H9 (cell line): ENCODE results near the gene FHIT. TPM values are rescaled to one million over a fixed set of nuclear protein-coding genes. Genes with fewer than 3 reads are reported as not detected.

Source experiments
- DNase-seq: peaks from one replicate; pipeline ENCODE4 v3.0.0-alpha.2; 2017
- H2AFZ ChIP-seq: one replicate; pipeline ENCODE4 v1.6.1; 2013; ENCODE audit warnings: mild to moderate bottlenecking, low read length, control low read depth, moderate library complexity
- H2AK5ac ChIP-seq: 2 replicates; pipeline ENCODE4 v1.6.1; 2013; ENCODE audit warnings: low read length, control low read depth, mixed read lengths; ENCODE audit not compliant: insufficient read length
- H2BK120ac ChIP-seq: one replicate; pipeline ENCODE4 v1.6.1; 2013; ENCODE audit warnings: low read depth, mild to moderate bottlenecking, low read length, control low read depth, inconsistent platforms; ENCODE audit not compliant: poor library complexity, severe bottlenecking
- H2BK12ac ChIP-seq: 2 replicates; pipeline ENCODE4 v1.6.1; 2013; ENCODE audit warnings: low read length, control low read depth, mixed read lengths, low read depth; ENCODE audit not compliant: insufficient read length
- H2BK15ac ChIP-seq: 2 replicates; pipeline ENCODE4 v1.6.1; 2013; ENCODE audit warnings: low read depth, low read length, control low read depth
- H2BK20ac ChIP-seq: one replicate; pipeline ENCODE4 v1.6.1; 2013; ENCODE audit warnings: low read depth, mild to moderate bottlenecking, low read length, control low read depth, inconsistent platforms; ENCODE audit not compliant: poor library complexity, severe bottlenecking
- H2BK5ac ChIP-seq: 2 replicates; pipeline ENCODE4 v1.6.1; 2013; ENCODE audit warnings: low read length, control low read depth, mixed read lengths; ENCODE audit not compliant: insufficient read length
- H3K14ac ChIP-seq: 2 replicates; pipeline ENCODE4 v1.6.1; 2013; ENCODE audit warnings: low read length, control low read depth; ENCODE audit not compliant: insufficient read depth
- H3K18ac ChIP-seq: 2 replicates; pipeline ENCODE4 v1.6.1; 2013; ENCODE audit warnings: low read depth, mild to moderate bottlenecking, mixed read lengths, low read length, control low read depth; ENCODE audit not compliant: insufficient read length
- H3K23ac ChIP-seq: 2 replicates; pipeline ENCODE4 v1.6.1; 2013; ENCODE audit warnings: low read length, control low read depth, mixed read lengths, low read depth; ENCODE audit not compliant: insufficient read length
- H3K23me2 ChIP-seq: 2 replicates; pipeline ENCODE4 v1.6.1; 2013; ENCODE audit warnings: low read depth, mild to moderate bottlenecking, mixed read lengths, low read length, control low read depth; ENCODE audit not compliant: insufficient read length, poor library complexity, severe bottlenecking
- H3K27ac ChIP-seq: 2 replicates; pipeline ENCODE4 v1.5.1; 2013; ENCODE audit warnings: low read length, control low read depth, mixed read lengths, low read depth; ENCODE audit not compliant: insufficient read length
- H3K27me3 ChIP-seq: 2 replicates; pipeline ENCODE4 v1.6.1; 2013; ENCODE audit warnings: low read length, control low read depth, inconsistent platforms; ENCODE audit not compliant: insufficient read depth
- H3K4ac ChIP-seq: 2 replicates; pipeline ENCODE4 v1.6.1; 2013; ENCODE audit warnings: low read depth, mild to moderate bottlenecking, control low read depth, inconsistent platforms, low read length, moderate library complexity
- H3K4me1 ChIP-seq: 2 replicates; pipeline ENCODE4 v1.6.1; 2013; ENCODE audit warnings: low read length, control low read depth, inconsistent platforms; ENCODE audit not compliant: insufficient read depth
- H3K4me2 ChIP-seq: 2 replicates; pipeline ENCODE4 v1.6.1; 2013; ENCODE audit warnings: low read length, control low read depth, mixed read lengths; ENCODE audit not compliant: insufficient read length, insufficient read depth
- H3K56ac ChIP-seq: 2 replicates; pipeline ENCODE4 v1.6.1; 2013; ENCODE audit warnings: low read depth, mild to moderate bottlenecking, mixed read lengths, low read length, control low read depth; ENCODE audit not compliant: insufficient read length
- H3K79me1 ChIP-seq: 2 replicates; pipeline ENCODE4 v1.6.1; 2013; ENCODE audit warnings: low read depth, mild to moderate bottlenecking, moderate library complexity, low read length, control low read depth, inconsistent platforms; ENCODE audit not compliant: insufficient read depth, poor library complexity, severe bottlenecking
- H3K79me2 ChIP-seq: 2 replicates; pipeline ENCODE4 v1.6.1; 2013; ENCODE audit warnings: low read length, control low read depth, inconsistent platforms; ENCODE audit not compliant: insufficient read depth
- H3K9ac ChIP-seq: 2 replicates; pipeline ENCODE4 v1.6.1; 2013; ENCODE audit warnings: low read length, control low read depth, mixed read lengths; ENCODE audit not compliant: insufficient read length; ENCODE audit errors: extremely low read depth
- H3K9me3 ChIP-seq: one replicate; pipeline ENCODE4 v1.6.1; 2013; ENCODE audit warnings: low read depth, low read length, inconsistent platforms; ENCODE audit not compliant: control insufficient read depth
- H3T11ph ChIP-seq: one replicate; pipeline ENCODE4 v1.6.1; 2013; ENCODE audit warnings: mild to moderate bottlenecking, low read length, control low read depth, inconsistent platforms
- H4K20me1 ChIP-seq: one replicate; pipeline ENCODE4 v1.6.1; 2013; ENCODE audit not compliant: control insufficient read depth, insufficient read length, insufficient read depth
- H4K5ac ChIP-seq: 2 replicates; pipeline ENCODE4 v1.6.1; 2013; ENCODE audit warnings: low read depth, mild to moderate bottlenecking, mixed read lengths, low read length, control low read depth; ENCODE audit not compliant: insufficient read length
- H4K8ac ChIP-seq: replicated peaks from 2 replicates; pipeline ENCODE4 v1.6.1; 2013; ENCODE audit warnings: low read length, control low read depth, mixed read lengths, low read depth; ENCODE audit not compliant: insufficient read length
- H4K91ac ChIP-seq: 2 replicates; pipeline ENCODE4 v1.6.1; 2013; ENCODE audit warnings: low read depth, mild to moderate bottlenecking, moderate library complexity, mixed read lengths, low read length, control low read depth; ENCODE audit not compliant: insufficient read length
- H3K27ac Mint-ChIP-seq, 3 experiments: 2 replicates in 2 of 3; 3 replicates in 1 of 3; pipeline ENCODE4 v1.8.0; 2020 to 2021; ENCODE audit warnings: mixed read lengths in 3 of 3, mild to moderate bottlenecking in 1 of 3, moderate library complexity in 1 of 3
- H3K27me3 Mint-ChIP-seq: 2 replicates; pipeline ENCODE4 v1.8.0; 2021; ENCODE audit warnings: low read depth, mild to moderate bottlenecking, moderate library complexity, mixed read lengths
- H3K36me3 Mint-ChIP-seq, 3 experiments: 2 replicates in 2 of 3; 3 replicates in 1 of 3; pipeline ENCODE4 v1.8.0; 2020 to 2021; ENCODE audit warnings: low read depth in 3 of 3, mixed read lengths in 3 of 3; ENCODE audit not compliant: insufficient read depth in 1 of 3
- H3K4me1 Mint-ChIP-seq, 2 experiments: 2 replicates each; pipeline ENCODE4 v1.8.0; 2020; ENCODE audit warnings: mixed read lengths in 2 of 2
- H3K4me3 Mint-ChIP-seq, 2 experiments: 2 replicates in 1 of 2; 3 replicates in 1 of 2; pipeline ENCODE4 v1.8.0; 2020 to 2021; ENCODE audit warnings: mild to moderate bottlenecking in 2 of 2, mixed read lengths in 2 of 2, moderate library complexity in 1 of 2
- H3K9me3 Mint-ChIP-seq, 2 experiments: 2 replicates in 1 of 2; 3 replicates in 1 of 2; pipeline ENCODE4 v1.8.0; 2020; ENCODE audit warnings: mild to moderate bottlenecking in 2 of 2, mixed read lengths in 2 of 2, moderate library complexity in 1 of 2
- WGBS: extraction: QIAGEN DNeasy Blood & Tissue Kit; methylation state at CpG from one replicate; pipeline ENCODE4 v1.1.7; 2013; ENCODE audit warnings: missing lambda C conversion rate, low lambda C conversion rate, mixed read lengths; ENCODE audit not compliant: insufficient read length; ENCODE audit errors: extremely low coverage; 5-methylcytosine and 5-hydroxymethylcytosine counted together
- total RNA-seq: library from RNA; stranded (reverse); gene quantifications from 2 replicates; pipeline ENCODE4 v1.2.1, GENCODE V29; 2021
- TF ChIP-seq, protein P1 (sequence below): fragments of 200-600 bp; sonication (generic); conservative IDR thresholded peaks from 3 replicates; pipeline ENCODE4 v1.8.0; 2021; ENCODE audit warnings: antibody characterized with exemption, mild to moderate bottlenecking

The FHIT gene
- total RNA-seq, 1 experiment from 2014 or later, result 3.0 TPM

DNA sequence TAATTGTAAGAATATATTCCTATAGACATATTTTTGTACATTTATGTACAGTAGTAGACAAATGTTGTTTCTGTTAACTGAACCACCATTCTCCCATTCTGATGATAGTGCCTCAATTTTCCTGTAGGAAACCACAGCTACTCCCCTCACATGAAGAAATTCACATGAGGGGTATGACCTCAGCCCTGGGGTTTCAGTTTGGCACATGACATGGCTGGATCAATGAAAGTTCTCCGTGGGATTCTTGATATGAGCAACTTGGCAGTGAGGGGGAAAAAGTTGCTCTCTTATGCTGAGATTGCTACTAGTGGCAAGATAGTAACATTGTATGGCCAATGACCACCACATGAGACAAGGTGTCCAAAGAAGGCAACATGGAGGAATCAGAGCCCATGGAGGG, 1111.1 kb downstream of the FHIT start:
- no peak overlapping the region for H3K27ac Mint-ChIP-seq
- peaks cover 7 to 16% of the 10 kb centered on the region in 2 experiments for H3K4me1 Mint-ChIP-seq

More for the DNA sequence above, 1111.1 kb downstream of the FHIT start:
- no peak for DNase-seq
- H3K27me3 Mint-ChIP-seq, result no peaks in the 10 kb centered on the region
- H3K9me3 Mint-ChIP-seq, result no peaks in the 10 kb centered on the region
- no peak overlapping the region for H2AK5ac ChIP-seq
- TF ChIP-seq, protein P1, sequence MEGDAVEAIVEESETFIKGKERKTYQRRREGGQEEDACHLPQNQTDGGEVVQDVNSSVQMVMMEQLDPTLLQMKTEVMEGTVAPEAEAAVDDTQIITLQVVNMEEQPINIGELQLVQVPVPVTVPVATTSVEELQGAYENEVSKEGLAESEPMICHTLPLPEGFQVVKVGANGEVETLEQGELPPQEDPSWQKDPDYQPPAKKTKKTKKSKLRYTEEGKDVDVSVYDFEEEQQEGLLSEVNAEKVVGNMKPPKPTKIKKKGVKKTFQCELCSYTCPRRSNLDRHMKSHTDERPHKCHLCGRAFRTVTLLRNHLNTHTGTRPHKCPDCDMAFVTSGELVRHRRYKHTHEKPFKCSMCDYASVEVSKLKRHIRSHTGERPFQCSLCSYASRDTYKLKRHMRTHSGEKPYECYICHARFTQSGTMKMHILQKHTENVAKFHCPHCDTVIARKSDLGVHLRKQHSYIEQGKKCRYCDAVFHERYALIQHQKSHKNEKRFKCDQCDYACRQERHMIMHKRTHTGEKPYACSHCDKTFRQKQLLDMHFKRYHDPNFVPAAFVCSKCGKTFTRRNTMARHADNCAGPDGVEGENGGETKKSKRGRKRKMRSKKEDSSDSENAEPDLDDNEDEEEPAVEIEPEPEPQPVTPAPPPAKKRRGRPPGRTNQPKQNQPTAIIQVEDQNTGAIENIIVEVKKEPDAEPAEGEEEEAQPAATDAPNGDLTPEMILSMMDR, result no peak
- H3K4me2 ChIP-seq, result no peak overlapping the region
- H2AFZ ChIP-seq, result no peak overlapping the region
- H3K18ac ChIP-seq, result no peak overlapping the region
- no peak overlapping the region for H4K8ac ChIP-seq
- H2BK120ac ChIP-seq, result no peak overlapping the region
- no peak overlapping the region for H3K4me3 Mint-ChIP-seq
- H2BK12ac ChIP-seq, result no peak overlapping the region
- H3K23me2 ChIP-seq, result no peaks in the 10 kb centered on the region
- H3K9ac ChIP-seq, result no peak overlapping the region
- H4K91ac ChIP-seq, result no peak overlapping the region
- no peaks in the 10 kb centered on the region for H3K79me1 ChIP-seq
- WGBS, result no CpG with 5 or more reads among the region's 1 CpG
- H3K36me3 Mint-ChIP-seq, result no peaks in the 10 kb centered on the region
- no peak overlapping the region for H2BK15ac ChIP-seq
- H3K14ac ChIP-seq, result no peak overlapping the region
- no peak overlapping the region for H2BK20ac ChIP-seq
- H4K5ac ChIP-seq, result no peak overlapping the region
- no peaks in the 10 kb centered on the region for H3K27me3 ChIP-seq
- H3K9me3 ChIP-seq, result no peaks in the 10 kb centered on the region
- H3K4me1 ChIP-seq, result peaks cover 2% of the 10 kb centered on the region; the same call in 1 of the 2 replicates
- H3K56ac ChIP-seq, result no peak overlapping the region
- H3K4ac ChIP-seq, result no peak overlapping the region
- H4K20me1 ChIP-seq, result no peaks in the 10 kb centered on the region
- no peak overlapping the region for H3T11ph ChIP-seq
- H3K27ac ChIP-seq, result no peak overlapping the region
- H3K79me2 ChIP-seq, result no peaks in the 10 kb centered on the region
- H3K23ac ChIP-seq, result no peak overlapping the region
- no peak overlapping the region for H2BK5ac ChIP-seq
